ENCODE results near the gene MCRIP2. TPM values are rescaled to one million over a fixed set of nuclear protein-coding genes. Genes with fewer than 3 reads are reported as not detected.

Gene MCRIP2
- total RNA-seq, 1 experiment from 2014 or later: 56.3 TPM

GRCh38 chr16:679814-680624 is 38.4 kb downstream of the MCRIP2 start, which contains the start of gene STUB1:
Gene STUB1, plus strand, starts transcription at chr16:680410. Its CDS starts 116 bp downstream, at chr16:680526.
- no TSS peak for BruUV-seq (replicated peaks)
- peaks cover 78% of the 10 kb centered on the region for H3K36me3 Mint-ChIP-seq (ENCODE audit: insufficient read depth, unreplicated experiment)
- peak within 1 kb of the TSS; percentile 89 for H3K27ac Mint-ChIP-seq (ENCODE audit: unreplicated experiment)
- TF ChIP-seq CTCF (IDR thresholded peaks at IDR 0.05; ENCODE audit: unreplicated experiment): no peak
- CTCF ChIA-PET: interaction anchor here (0.7 to 1.2 kb wide), 4 partner anchors 10 to 307 kb away, joined by 3 read pairs; partner anchors contain the start of genes CIAO3 and WDR24
- H3K4me3 Mint-ChIP-seq (ENCODE audit: low read depth, unreplicated experiment): peak within 1 kb of the TSS; percentile 94
- H3K27me3 Mint-ChIP-seq (ENCODE audit: unreplicated experiment): no peaks in the 10 kb centered on the region
- H3K9me3 Mint-ChIP-seq (ENCODE audit: low read depth, unreplicated experiment): no peaks in the 10 kb centered on the region
- DNase-seq: peak; percentile 93
- intact Hi-C loops (cut with micrococcal nuclease; ENCODE audit: unreplicated experiment): no loop called here
- H3K4me1 Mint-ChIP-seq (ENCODE audit: low read depth, unreplicated experiment): peaks cover 22% of the 10 kb centered on the region

- H3K9me3 Mint-ChIP-seq (ENCODE audit: low read depth, unreplicated experiment): no peaks in the 10 kb centered on the region
- H3K27ac Mint-ChIP-seq (ENCODE audit: unreplicated experiment): peak overlapping the region; percentile 89
- no peaks in the 10 kb centered on the region for H3K27me3 Mint-ChIP-seq (ENCODE audit: unreplicated experiment)
- CTCF ChIA-PET: interaction anchor here (0.7 to 1.2 kb wide), 3 partner anchors 9 to 306 kb away, joined by 3 read pairs; partner anchors contain the start of genes CIAO3 and WDR24
- peak overlapping the region; percentile 94 for H3K4me3 Mint-ChIP-seq (ENCODE audit: low read depth, unreplicated experiment)
- H3K4me1 Mint-ChIP-seq (ENCODE audit: low read depth, unreplicated experiment): peaks cover 22% of the 10 kb centered on the region
- H3K36me3 Mint-ChIP-seq (ENCODE audit: insufficient read depth, unreplicated experiment): peaks cover 79% of the 10 kb centered on the region
- intact Hi-C loops (cut with micrococcal nuclease; ENCODE audit: unreplicated experiment): no loop called here
- TF ChIP-seq CTCF (IDR thresholded peaks at IDR 0.05; ENCODE audit: unreplicated experiment): no peak
- DNase-seq: no peak
- BruUV-seq (replicated peaks): no TSS peak
Observed at GRCh38 chr16:680625-680945, 39.0 kb downstream of the MCRIP2 start.

GRCh38 chr16:680967-681745 is 39.5 kb downstream of the MCRIP2 start:
- CTCF ChIA-PET: interaction anchor here (1.2 kb wide), 1 partner anchor 9 kb away, joined by 3 read pairs; the partner anchor contains the start of gene WDR24
- Mint-ChIP-seq H3K27ac (ENCODE audit: unreplicated experiment) (peak overlapping the region; percentile 89), H3K9me3 (ENCODE audit: low read depth, unreplicated experiment) (no peaks in the 10 kb centered on the region), H3K4me1 (ENCODE audit: low read depth, unreplicated experiment) (peaks cover 22% of the 10 kb centered on the region), H3K27me3 (ENCODE audit: unreplicated experiment) (no peaks in the 10 kb centered on the region), H3K4me3 (ENCODE audit: low read depth, unreplicated experiment) (peak overlapping the region; percentile 94), H3K36me3 (ENCODE audit: insufficient read depth, unreplicated experiment) (peaks cover 85% of the 10 kb centered on the region)
- TF ChIP-seq CTCF (IDR thresholded peaks at IDR 0.05; ENCODE audit: unreplicated experiment): no peak
- DNase-seq: peak; percentile 62
- intact Hi-C loops (cut with micrococcal nuclease; ENCODE audit: unreplicated experiment): no loop called here
- BruUV-seq (replicated peaks): no TSS peak

- BruUV-seq (replicated peaks): TSS peak; percentile 75
- H3K27me3 Mint-ChIP-seq (ENCODE audit: unreplicated experiment): no peaks in the 10 kb centered on the region
- peaks cover 18% of the 10 kb centered on the region for H3K4me1 Mint-ChIP-seq (ENCODE audit: low read depth, unreplicated experiment)
- H3K27ac Mint-ChIP-seq (ENCODE audit: unreplicated experiment): peak overlapping the region; percentile 89
- intact Hi-C loops (cut with micrococcal nuclease; ENCODE audit: unreplicated experiment): no loop called here
- H3K9me3 Mint-ChIP-seq (ENCODE audit: low read depth, unreplicated experiment): no peaks in the 10 kb centered on the region
- no peak for TF ChIP-seq CTCF (IDR thresholded peaks at IDR 0.05; ENCODE audit: unreplicated experiment)
- peaks cover 89% of the 10 kb centered on the region for H3K36me3 Mint-ChIP-seq (ENCODE audit: insufficient read depth, unreplicated experiment)
- CTCF ChIA-PET: interaction anchor here (1.2 kb wide), 1 partner anchor 8 kb away, joined by 3 read pairs; the partner anchor contains the start of gene WDR24
- peak overlapping the region; percentile 94 for H3K4me3 Mint-ChIP-seq (ENCODE audit: low read depth, unreplicated experiment)
- DNase-seq: peak; percentile 53
Observed at GRCh38 chr16:681746-682427, 40.3 kb downstream of the MCRIP2 start.
